Mesendoderm (in vitro differentiated cells): ENCODE measurements around the gene IFNL1.
A peak's percentile ranks its signal among the peaks of the same experiment; 100 is the strongest.

ENCODE experiments used
- DNase-seq: peaks from one replicate; pipeline ENCODE4 v3.0.0; 2013
- H2AK5ac ChIP-seq: 2 replicates; pipeline ENCODE4 v1.6.1; 2013; ENCODE audit warnings: low read length, inconsistent platforms
- H2BK120ac ChIP-seq: 2 replicates; pipeline ENCODE4 v1.6.1; 2013; ENCODE audit warnings: low read depth, mild to moderate bottlenecking, low read length, moderate library complexity, mixed read lengths
- H2BK15ac ChIP-seq: replicated peaks from 2 replicates; pipeline ENCODE4 v1.6.1; 2013; ENCODE audit warnings: low read depth, mild to moderate bottlenecking, moderate library complexity
- H2BK5ac ChIP-seq: 2 replicates; pipeline ENCODE4 v1.6.1; 2013; ENCODE audit warnings: low read length, inconsistent platforms
- H3K18ac ChIP-seq: 2 replicates; pipeline ENCODE4 v1.6.1; 2013; ENCODE audit warnings: mild to moderate bottlenecking, low read length, mixed read lengths
- H3K23ac ChIP-seq: one replicate; pipeline ENCODE4 v1.6.1; 2013; ENCODE audit warnings: low read length
- H3K27ac ChIP-seq: 2 replicates; pipeline ENCODE4 v1.5.1; 2013; ENCODE audit warnings: low read depth, mild to moderate bottlenecking, inconsistent platforms, low read length, moderate library complexity
- H3K27me3 ChIP-seq: 2 replicates; pipeline ENCODE4 v1.6.1; 2013; ENCODE audit warnings: low read length, control low read depth, mild to moderate bottlenecking, inconsistent platforms; ENCODE audit not compliant: insufficient read depth, poor library complexity
- H3K36me3 ChIP-seq: 2 replicates; pipeline ENCODE4 v1.6.1; 2013; ENCODE audit warnings: low read length, inconsistent platforms; ENCODE audit not compliant: control insufficient read depth, insufficient read depth
- H3K4ac ChIP-seq: one replicate; pipeline ENCODE4 v1.6.1; 2013; ENCODE audit warnings: low read depth, mild to moderate bottlenecking, low read length, moderate library complexity
- H3K4me1 ChIP-seq: 2 replicates; pipeline ENCODE4 v1.6.1; 2013; ENCODE audit warnings: low read depth, low read length, inconsistent platforms; ENCODE audit not compliant: control insufficient read depth
- H3K4me2 ChIP-seq: 2 replicates; pipeline ENCODE4 v1.6.1; 2013; ENCODE audit warnings: low read length
- H3K4me3 ChIP-seq: 2 replicates; pipeline ENCODE4 v1.5.1; 2013; ENCODE audit warnings: mild to moderate bottlenecking, low read length
- H3K56ac ChIP-seq: one replicate; pipeline ENCODE4 v1.6.1; 2013; ENCODE audit warnings: low read length
- H3K79me1 ChIP-seq: 2 replicates; pipeline ENCODE4 v1.6.1; 2013; ENCODE audit warnings: low read length, inconsistent platforms
- H3K79me2 ChIP-seq: 2 replicates; pipeline ENCODE4 v1.6.1; 2013; ENCODE audit warnings: mild to moderate bottlenecking, low read length; ENCODE audit not compliant: control insufficient read depth, insufficient read depth
- H3K9ac ChIP-seq: 2 replicates; pipeline ENCODE4 v1.6.1; 2013; ENCODE audit warnings: low read length, inconsistent platforms
- H4K5ac ChIP-seq: one replicate; pipeline ENCODE4 v1.6.1; 2013; ENCODE audit warnings: low read length
- H4K8ac ChIP-seq: one replicate; pipeline ENCODE4 v1.6.1; 2013; ENCODE audit warnings: low read depth, mild to moderate bottlenecking, control low read depth, low read length, moderate library complexity
- WGBS: extraction: QIAGEN DNeasy Blood & Tissue Kit; methylation state at CpG from one replicate; pipeline ENCODE4 v1.1.7; 2013; ENCODE audit warnings: low lambda C conversion rate, missing lambda C conversion rate; ENCODE audit not compliant: insufficient coverage; ENCODE audit errors: extremely low coverage; 5-methylcytosine and 5-hydroxymethylcytosine counted together

The IFNL1 gene

DNA sequence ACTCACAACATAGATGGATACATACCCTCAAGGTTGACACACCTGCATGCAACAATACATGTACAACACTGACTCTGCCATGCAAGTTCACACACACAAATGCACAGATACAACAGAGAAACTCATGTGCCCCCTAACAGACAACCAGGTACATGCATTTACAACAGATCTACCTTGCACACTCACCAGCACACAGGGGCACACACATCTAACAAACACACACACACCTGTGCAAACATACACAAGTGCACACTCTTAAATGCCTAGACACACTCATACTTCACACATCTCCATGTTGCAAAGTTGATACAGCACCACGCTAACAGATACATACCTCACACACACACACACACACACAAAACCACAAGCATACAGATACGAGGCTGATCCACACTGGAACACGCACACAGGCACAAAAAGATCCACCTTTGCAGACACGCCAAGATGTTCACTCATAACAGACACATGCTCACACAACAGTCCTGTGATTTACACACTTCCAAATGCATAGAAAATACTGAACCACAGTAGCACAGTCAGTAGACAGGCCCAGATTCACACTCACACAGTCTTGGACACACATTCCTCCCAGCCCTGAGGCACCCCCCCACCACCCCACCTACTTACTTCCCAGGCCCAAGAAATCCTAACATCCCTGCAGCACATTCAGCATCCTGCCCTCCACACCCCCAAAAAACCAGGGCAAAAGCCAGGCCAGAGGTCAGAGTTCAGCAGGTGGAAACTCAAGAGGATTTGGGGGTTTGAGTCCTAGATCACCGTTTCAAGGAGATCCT, 23.1 kb downstream of the IFNL1 start:
- Histone ChIP-seq H4K8ac (no peak overlapping the region), H3K27ac (no peak overlapping the region), H3K18ac (no peak overlapping the region), H2AK5ac (no peak overlapping the region), H3K9ac (no peak overlapping the region), H3K4me2 (no peak overlapping the region), H3K23ac (no peak overlapping the region), H3K36me3 (no peaks in the 10 kb centered on the region), H3K56ac (no peak overlapping the region), H3K79me1 (no peaks in the 10 kb centered on the region), H3K4me1 (no peaks in the 10 kb centered on the region), H2BK5ac (no peak overlapping the region), H3K79me2 (no peaks in the 10 kb centered on the region), H3K4me3 (no peak overlapping the region), H3K4ac (no peak overlapping the region), H4K5ac (no peak overlapping the region), H2BK15ac (no peak overlapping the region), H3K27me3 (no peaks in the 10 kb centered on the region), H2BK120ac (no peak overlapping the region)
- DNase-seq = no peak
- no CpG with 5 or more reads among the region's 5 CpGs for WGBS

DNA sequence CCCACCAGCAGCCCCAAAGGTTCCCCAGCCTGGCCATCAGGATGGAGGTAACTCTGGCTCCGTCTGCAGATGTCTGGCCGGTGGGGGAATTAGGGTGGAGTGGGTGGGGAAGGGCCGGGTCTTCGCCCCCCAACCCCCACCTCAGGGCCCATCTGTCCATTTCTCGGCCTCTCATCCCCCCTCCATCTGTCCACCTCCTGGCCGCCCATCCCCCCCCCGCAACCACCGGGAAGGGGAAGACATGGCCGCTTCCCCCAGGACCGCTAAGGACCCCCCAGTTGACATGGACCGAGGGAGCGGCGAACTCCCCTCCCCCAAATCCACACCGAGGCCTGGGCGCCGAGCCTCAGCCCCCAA, 23.7 kb downstream of the IFNL1 start:
- H2AK5ac ChIP-seq = no peak overlapping the region
- H2BK5ac ChIP-seq = no peak overlapping the region
- no peak overlapping the region for H3K23ac ChIP-seq
- H3K4me3 ChIP-seq = no peak overlapping the region
- no peak overlapping the region for H3K4ac ChIP-seq
- H3K9ac ChIP-seq = peak overlapping the region; percentile 74
- peak overlapping the region; percentile 91 for H3K4me2 ChIP-seq
- no peak overlapping the region for H3K27ac ChIP-seq
- H4K8ac ChIP-seq = no peak overlapping the region
- H3K36me3 ChIP-seq = no peaks in the 10 kb centered on the region
- no peak overlapping the region for H2BK15ac ChIP-seq
- DNase-seq = no peak
- H3K56ac ChIP-seq = peak overlapping the region; percentile 84
- no peak overlapping the region for H2BK120ac ChIP-seq
- no CpG with 5 or more reads among the region's 16 CpGs for WGBS
- no peaks in the 10 kb centered on the region for H3K79me2 ChIP-seq
- H3K27me3 ChIP-seq = no peaks in the 10 kb centered on the region
- no peaks in the 10 kb centered on the region for H3K79me1 ChIP-seq
- H3K4me1 ChIP-seq = no peaks in the 10 kb centered on the region
- H4K5ac ChIP-seq = no peak overlapping the region
- H3K18ac ChIP-seq = no peak overlapping the region

DNA sequence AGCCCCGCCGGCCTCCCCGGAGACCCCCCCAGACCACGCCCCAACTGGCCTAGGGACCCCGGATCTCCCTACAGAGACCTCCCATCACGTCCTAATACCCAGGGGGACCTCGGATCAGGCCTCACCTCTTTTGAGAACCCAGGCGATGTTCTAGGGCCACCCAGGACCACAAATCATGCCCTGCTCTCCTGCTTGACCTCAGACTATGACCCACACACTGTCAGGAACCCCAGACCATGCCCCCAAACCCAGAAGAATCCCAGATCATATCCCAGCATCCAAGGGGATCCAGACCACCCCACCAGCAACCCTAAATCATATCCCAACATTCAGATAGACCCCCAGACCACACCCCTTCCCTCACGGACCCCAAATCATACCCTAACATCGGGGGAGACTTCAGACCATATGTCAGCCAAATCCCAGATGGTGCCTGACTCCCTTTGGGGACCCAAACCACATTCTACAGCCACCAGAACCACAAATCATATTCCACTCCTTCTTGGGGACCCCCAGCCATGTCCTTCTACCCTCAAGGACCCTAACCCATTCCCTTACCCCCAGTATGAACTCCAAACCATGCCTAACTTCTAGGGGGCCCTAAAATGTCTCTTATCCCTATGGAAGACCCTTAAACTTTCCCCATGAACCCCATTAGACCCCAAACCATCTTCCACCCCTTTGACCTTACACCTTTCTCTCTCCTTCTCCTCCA, 25.1 kb downstream of the IFNL1 start:
- Histone ChIP-seq H2BK15ac (no peak overlapping the region), H3K27me3 (no peaks in the 10 kb centered on the region), H3K18ac (no peak overlapping the region), H3K4me3 (no peak overlapping the region), H2AK5ac (no peak overlapping the region), H3K27ac (no peak overlapping the region), H3K4me2 (no peak overlapping the region), H3K4ac (no peak overlapping the region), H3K9ac (no peak overlapping the region), H3K79me1 (no peaks in the 10 kb centered on the region), H2BK5ac (no peak overlapping the region), H2BK120ac (no peak overlapping the region), H3K23ac (no peak overlapping the region), H3K4me1 (no peaks in the 10 kb centered on the region), H4K8ac (no peak overlapping the region), H3K36me3 (no peaks in the 10 kb centered on the region), H3K79me2 (no peaks in the 10 kb centered on the region), H4K5ac (no peak overlapping the region), H3K56ac (no peak overlapping the region)
- DNase-seq = no peak
- no CpG with 5 or more reads among the region's 10 CpGs for WGBS

DNA sequence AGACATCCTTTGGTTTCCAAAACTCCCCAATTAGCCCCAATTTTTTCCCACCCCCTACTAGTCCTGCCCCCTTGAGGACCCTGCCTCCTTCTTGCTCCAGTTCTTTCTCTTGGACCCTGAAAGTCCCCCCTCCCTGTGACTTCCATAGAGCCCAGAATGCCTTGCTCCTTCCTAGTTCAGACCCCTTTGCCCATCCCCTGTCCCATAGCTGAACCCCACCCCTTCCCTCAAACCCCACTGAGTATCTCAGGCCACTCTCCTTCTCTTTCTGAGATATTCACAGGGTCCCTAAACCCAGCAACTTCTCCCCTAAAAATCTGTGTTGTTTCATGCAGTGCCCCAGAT, 25.6 kb downstream of the IFNL1 start:
- no peak overlapping the region for H3K27ac ChIP-seq

DNA sequence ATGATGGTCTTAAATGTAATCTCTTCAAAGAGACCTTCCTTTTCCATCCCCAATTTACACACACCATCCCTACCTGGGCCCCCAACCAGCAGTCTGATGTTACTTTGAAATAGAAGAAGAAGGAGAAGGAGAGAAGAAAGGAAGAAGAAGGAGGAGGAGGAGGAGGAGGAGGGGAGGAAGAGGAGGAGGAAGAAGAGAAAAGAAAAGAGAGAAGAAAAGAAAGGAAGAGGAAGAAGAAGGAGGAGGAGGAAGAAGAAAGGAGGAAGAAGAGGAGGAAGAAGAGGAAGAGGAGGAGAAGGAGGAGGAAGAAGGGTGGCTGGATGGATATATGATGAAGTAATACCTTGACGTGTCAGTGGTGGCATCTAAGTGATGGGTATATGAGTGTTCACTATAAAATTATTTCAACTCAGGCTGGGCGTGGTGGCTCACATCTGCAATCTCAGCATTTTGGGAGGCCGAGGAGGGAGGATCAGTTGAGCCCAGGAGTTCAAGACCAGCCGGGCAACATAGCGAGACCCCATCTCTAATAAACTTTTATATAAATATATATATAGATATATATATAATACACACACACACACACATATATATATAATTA, 28.1 kb downstream of the IFNL1 start:
- Histone ChIP-seq H3K27me3 (no peaks in the 10 kb centered on the region), H3K18ac (no peak overlapping the region), H3K79me2 (no peaks in the 10 kb centered on the region), H3K27ac (no peak overlapping the region), H3K56ac (no peak overlapping the region), H3K4me3 (no peak overlapping the region), H3K36me3 (no peaks in the 10 kb centered on the region), H4K5ac (no peak overlapping the region), H3K4ac (no peak overlapping the region), H4K8ac (no peak overlapping the region), H2BK5ac (no peak overlapping the region), H2AK5ac (no peak overlapping the region), H3K4me2 (no peak overlapping the region), H2BK15ac (no peak overlapping the region), H3K79me1 (no peaks in the 10 kb centered on the region), H3K23ac (no peak overlapping the region), H3K4me1 (no peaks in the 10 kb centered on the region), H3K9ac (no peak overlapping the region), H2BK120ac (no peak overlapping the region)
- no peak for DNase-seq
- no CpG with 5 or more reads among the region's 5 CpGs for WGBS

More for the DNA sequence above, 25.6 kb downstream of the IFNL1 start:
- no peak overlapping the region for H2BK120ac ChIP-seq
- H3K79me2 ChIP-seq = no peaks in the 10 kb centered on the region
- H3K4me1 ChIP-seq = no peaks in the 10 kb centered on the region
- no peak overlapping the region for H3K23ac ChIP-seq
- H3K4me3 ChIP-seq = no peak overlapping the region
- H2AK5ac ChIP-seq = no peak overlapping the region
- no peak overlapping the region for H3K9ac ChIP-seq
- no peak overlapping the region for H4K8ac ChIP-seq
- no peaks in the 10 kb centered on the region for H3K27me3 ChIP-seq
- H3K36me3 ChIP-seq = no peaks in the 10 kb centered on the region
- no peak overlapping the region for H4K5ac ChIP-seq
- H3K79me1 ChIP-seq = no peaks in the 10 kb centered on the region
- no peak overlapping the region for H3K18ac ChIP-seq
- no peak overlapping the region for H3K4ac ChIP-seq
- H2BK15ac ChIP-seq = no peak overlapping the region
- no peak overlapping the region for H3K56ac ChIP-seq
- H3K4me2 ChIP-seq = no peak overlapping the region
- no peak for DNase-seq
- no peak overlapping the region for H2BK5ac ChIP-seq
